GM12878 (cell line): ENCODE results near the gene CLECL1. TPM values are rescaled to one million over a fixed set of nuclear protein-coding genes. Genes with fewer than 3 reads are reported as not detected.

ENCODE experiments used
- ATAC-seq: fragments of 200-7000 bp; cut with Tn5 transposase; 3 replicates; pipeline ENCODE4 v1.9.1; 2020; ENCODE audit warnings: mild to moderate bottlenecking, moderate library complexity
- BruUV-seq: library from RNA; stranded (reverse); fragments of 400-500 nt; replicated peaks from 2 replicates; lab custom pipeline; 2021; lab: Mats Ljungman, UMichigan
- CTCF ChIA-PET: fragments of 300-600 bp; sonication (Branson Sonifier 250); formaldehyde crosslinking; extraction: SDS; loops from one replicate; lab custom pipeline; 2021; ENCODE audit warnings: inconsistent platforms; lab: Yijun Ruan, JAX
- POLR2A ChIA-PET: fragments of 350-600 bp; formaldehyde crosslinking; extraction: SDS; loops from one replicate; lab custom pipeline; 2021; ENCODE audit warnings: inconsistent platforms; lab: Charles Lee
- RAD21 ChIA-PET: fragments of 300-600 bp; sonication (Branson Sonifier 250); formaldehyde crosslinking; loops from one replicate; lab custom pipeline; 2023; ENCODE audit warnings: antibody characterized with exemption; ENCODE audit not compliant: unreplicated experiment; lab: Charles Lee
- SMC1A ChIA-PET: fragments of 300-600 bp; sonication (Branson Sonifier 250); formaldehyde crosslinking; loops from one replicate; lab custom pipeline; 2023; ENCODE audit not compliant: unreplicated experiment, uncharacterized antibody; lab: Charles Lee
- DNase-seq: peaks from one replicate; pipeline ENCODE4 v3.0.0-alpha.2; 2011; ENCODE audit warnings: low read depth, low spot score
- FAIRE-seq: peaks from 3 replicates; lab custom pipeline; 2011; peaks lifted over from hg19 to GRCh38; lab: Jason Lieb, UNC
- H2AFZ ChIP-seq: 2 replicates; pipeline ENCODE4 v1.6.0; 2011; ENCODE audit warnings: low read depth, low read length, control low read depth; ENCODE audit not compliant: control insufficient read depth
- H3K27ac ChIP-seq: 2 replicates; pipeline ENCODE4 v1.5.1; 2011; ENCODE audit warnings: control low read depth; ENCODE audit not compliant: control insufficient read depth, insufficient read depth
- H3K27me3 ChIP-seq, 2 experiments: replicated peaks in 1 of 2; 2 replicates each; pipeline versions ENCODE4 v1.6.0 to v1.6.1; 2011; ENCODE audit warnings: low read length in 1 of 2; ENCODE audit not compliant: control insufficient read depth in 2 of 2, insufficient read depth in 2 of 2
- H3K36me3 ChIP-seq, 2 experiments: 2 replicates each; pipeline ENCODE4 v1.5.1; 2011; ENCODE audit warnings: low read length in 1 of 2; ENCODE audit not compliant: control insufficient read depth in 2 of 2, insufficient read depth in 2 of 2
- H3K4me1 ChIP-seq: 2 replicates; pipeline ENCODE4 v1.6.1; 2011; ENCODE audit warnings: mild to moderate bottlenecking, low read length, moderate library complexity, mixed read lengths; ENCODE audit not compliant: control insufficient read depth, insufficient read depth
- H3K4me2 ChIP-seq: 2 replicates; pipeline ENCODE4 v1.6.0; 2011; ENCODE audit warnings: control low read depth; ENCODE audit not compliant: control insufficient read depth, insufficient read depth
- H3K4me3 ChIP-seq: fragments of 200-600 bp; sonication (generic); 2 replicates; pipeline ENCODE4 v1.5.1; 2016
- H3K79me2 ChIP-seq: 2 replicates; pipeline ENCODE4 v1.6.0; 2011; ENCODE audit warnings: low read length; ENCODE audit not compliant: control insufficient read depth, insufficient read depth
- H3K9ac ChIP-seq: 2 replicates; pipeline ENCODE4 v1.8.0; 2011; ENCODE audit warnings: low read length, control low read depth, mixed read lengths; ENCODE audit not compliant: control insufficient read depth, insufficient read depth
- H3K9me3 ChIP-seq: replicated peaks from 3 replicates; pipeline ENCODE4 v1.5.1; 2011; ENCODE audit warnings: mild to moderate bottlenecking, low read length; ENCODE audit not compliant: control insufficient read depth, insufficient read depth
- H4K20me1 ChIP-seq: 2 replicates; pipeline ENCODE4 v1.6.0; 2011; ENCODE audit not compliant: control insufficient read depth, insufficient read depth
- KLF5 ChIP-seq: fragments of 450-650 bp; IDR thresholded peaks from 2 replicates; pipeline ENCODE4 v1.6.1; 2014; ENCODE audit warnings: mild to moderate bottlenecking; ENCODE audit not compliant: partially characterized antibody
- PKNOX1 ChIP-seq: fragments of 450-650 bp; IDR thresholded peaks from 2 replicates; pipeline ENCODE4 v1.6.1; 2016; ENCODE audit warnings: mild to moderate bottlenecking
- RUNX3 ChIP-seq: IDR thresholded peaks from 2 replicates; pipeline ENCODE4 v1.6.1; 2012; ENCODE audit warnings: low read length, inconsistent platforms
- ZSCAN29 ChIP-seq: fragments of 450-650 bp; IDR thresholded peaks from 2 replicates; pipeline ENCODE4 v1.6.1; 2017; ENCODE audit warnings: mild to moderate bottlenecking, moderate library complexity
- WGBS: methylation state at CpG from one replicate; pipeline ENCODE4 v1.1.6; 2016; ENCODE audit warnings: low lambda C conversion rate; ENCODE audit not compliant: insufficient replicate concordance, insufficient coverage; ENCODE audit errors: missing lambda C conversion rate; 5-methylcytosine and 5-hydroxymethylcytosine counted together
- in situ Hi-C: fragments of 300-500 bp; cut with MboI; formaldehyde crosslinking; loops from 9 replicates; pipeline ENCODE4 v1.14.3; 2018; ENCODE audit warnings: mixed read lengths
- intact Hi-C: fragments of 100-400 bp; cut with micrococcal nuclease; formaldehyde crosslinking; loops from one replicate; pipeline ENCODE4 v1.14.2; 2022; ENCODE audit not compliant: unreplicated experiment
- polyA plus RNA-seq, 11 experiments: library from polyadenylated mRNA; depleted of rRNA in 4 of 11; unstranded in 6 of 11; stranded (reverse) in 5 of 11; fragments of >200 nt; fragmentation: Nextera tagmentation in 4 of 11; fragmentation: Illumina TruSeq in 1 of 11; extraction: Ambion mirVana in 4 of 11; extraction: Trizol in 1 of 11; gene quantifications; 1 replicate in 1 of 11; 2 replicates in 10 of 11; pipeline versions ENCODE4 v1.2.1 to v1.2.3, GENCODE V29; 2011 to 2016; ENCODE audit warnings: inconsistent platforms in 2 of 11, missing spikeins in 2 of 11, low read depth in 1 of 11
- total RNA-seq, 4 experiments: library from RNA; depleted of rRNA in 3 of 4; stranded (reverse); fragments of >200 nt in 3 of 4; fragmentation: Illumina TruSeq in 1 of 4; extraction: Trizol in 1 of 4; gene quantifications; 2 replicates each; pipeline versions ENCODE4 v1.2.1 to v1.2.3, GENCODE V29; 2013 to 2021

CLECL1 gene
- total and polyA plus RNA-seq, 10 of the 15 experiments (the other 5 are each of a cell fraction or from before 2014, with no cell fraction given) = 4.6 to 56.5 (median 46.4) TPM

GRCh38 chr12:9702255-9702654 is 30.6 kb downstream of the CLECL1 start:
- H3K27ac ChIP-seq = peak overlapping the region; percentile 42

More at GRCh38 chr12:9702255-9702654, 30.6 kb downstream of the CLECL1 start:
- DNase-seq (no peak), FAIRE-seq (no peak), ATAC-seq (no peak)
- in situ Hi-C loops = no loop called here
- TF ChIP-seq PKNOX1 (0 out of 2 replicates have a peak, but pooled peaks have one; percentile 16), RUNX3 (peak; percentile 87), ZSCAN29 (no peak), KLF5 (no peak)
- POLR2A ChIA-PET = interaction anchor here (0.6 kb wide), 1 partner anchor 14 kb away, joined by 3 read pairs; no protein-coding TSS in a partner anchor
- Histone ChIP-seq H3K9me3 (peaks cover 4% of the 10 kb centered on the region), H4K20me1 (no peaks in the 10 kb centered on the region), H3K4me1 (peaks cover 27% of the 10 kb centered on the region), H2AFZ (no peak overlapping the region; the same call in 1 of the 2 replicates), H3K9ac (peak overlapping the region; percentile 20; the same call in 1 of the 2 replicates), H3K27me3 (peaks cover 0 to 2% of the 10 kb centered on the region in 2 experiments; a peak in 1 of 4 replicates), H3K4me3 (no peak overlapping the region), H3K4me2 (peak overlapping the region; percentile 57), H3K79me2 (no peaks in the 10 kb centered on the region), H3K36me3 (no peaks in the 10 kb centered on the region)
- SMC1A ChIA-PET = interaction anchor here (1.0 kb wide), 1 partner anchor 67 kb away, joined by 3 read pairs; no protein-coding TSS in a partner anchor
- 33% methylated on average over 3 of the region's 3 CpGs for WGBS
- intact Hi-C loops = no loop called here
- CTCF ChIA-PET = no interaction called here
- BruUV-seq = no TSS peak
- RAD21 ChIA-PET = interaction anchor here (2.2 kb wide), 1 partner anchor 371 kb away, joined by 5 read pairs; no protein-coding TSS in a partner anchor
